Testis (tissue), 3 donors: ENCODE measurements around the gene PLCXD1. TPM values are rescaled to one million over a fixed set of nuclear protein-coding genes. Genes with fewer than 3 reads are reported as not detected.

Source experiments
- DNase-seq: peaks from one replicate; pipeline ENCODE4 v3.0.0-alpha.2; 2019
- H3K27ac ChIP-seq, 2 donors: fragments of 200-600 bp; sonication (generic); one replicate each; pipeline ENCODE4 v1.5.1; 2019
- H3K27me3 ChIP-seq: fragments of 200-600 bp; sonication (generic); one replicate; pipeline ENCODE4 v1.5.1; 2019
- H3K36me3 ChIP-seq: fragments of 200-600 bp; sonication (generic); one replicate; pipeline ENCODE4 v1.5.1; 2017; ENCODE audit warnings: low read depth; ENCODE audit errors: missing control alignments
- H3K4me1 ChIP-seq: fragments of 200-600 bp; sonication (generic); one replicate; pipeline ENCODE4 v1.5.1; 2019
- H3K4me3 ChIP-seq, 2 donors: fragments of 200-600 bp; sonication (generic); one replicate each; pipeline ENCODE4 v1.5.1; 2017 to 2019
- H3K9me3 ChIP-seq: fragments of 200-600 bp; sonication (generic); one replicate; pipeline ENCODE4 v1.5.1; 2017
- CTCF ChIP-seq, 3 experiments: fragments of 450-650 bp in 2 of 3; fragments of 200-600 bp in 1 of 3; sonication (generic) in 1 of 3; IDR thresholded peaks; one replicate each; pipeline ENCODE4 v1.5.1; 2016 to 2019; ENCODE audit warnings: antibody characterized with exemption in 3 of 3, mild to moderate bottlenecking in 2 of 3, moderate library complexity in 1 of 3
- POLR2A ChIP-seq: fragments of 450-650 bp; IDR thresholded peaks from one replicate; pipeline ENCODE4 v1.6.1; 2017; ENCODE audit warnings: antibody characterized with exemption, mild to moderate bottlenecking, moderate library complexity
- WGBS, 2 donors: methylation state at CpG; one replicate each; pipeline ENCODE4 v1.1.5; 2018; 5-methylcytosine and 5-hydroxymethylcytosine counted together
- intact Hi-C: fragments of 100-400 bp; cut with DNase I; formaldehyde crosslinking; loops from one replicate; pipeline ENCODE4 v1.15.1; 2023; ENCODE audit warnings: low total_unique reads
- polyA plus RNA-seq: library from polyadenylated mRNA; stranded (reverse); fragments of 350-450 nt; fragmentation: Illumina TruSeq; extraction: RNeasy Lipid Tissue Mini Kit (QIAGEN cat#74804); gene quantifications from one replicate; pipeline ENCODE4 v1.2.3, GENCODE V29; 2014; ENCODE audit warnings: low read depth, low replicate concordance; ENCODE audit not compliant: insufficient read depth
- total RNA-seq, 2 donors: library from RNA; depleted of rRNA; stranded (reverse); fragments of >200 nt; gene quantifications; one replicate each; pipeline ENCODE4 v1.2.3, GENCODE V29; 2016

The PLCXD1 gene
- total and polyA plus RNA-seq, 3 donors from 2014 or later, result 14.6 to 24.0 (median 15.7) TPM

GRCh38 chrX:267771-268261 is 13.4 kb upstream of the PLCXD1 start:
- Histone ChIP-seq H3K4me1 (no peaks in the 10 kb centered on the region), H3K27me3 (no peaks in the 10 kb centered on the region), H3K4me3 (peak overlapping the region in 1 of 2 donors; percentile 15), H3K9me3 (no peaks in the 10 kb centered on the region), H3K27ac (no peak overlapping the region), H3K36me3 (no peaks in the 10 kb centered on the region)
- intact Hi-C loops, result no loop called here
- DNase-seq, result peak; percentile 13
- TF ChIP-seq POLR2A (no peak), CTCF (IDR thresholded peaks at IDR 0.05) (no peak)
- 60 to 86% methylated on average over 2 to 30 of the region's 33 CpGs for WGBS, 2 donors

GRCh38 chrX:270848-271367 is 10.3 kb upstream of the PLCXD1 start:
- DNase-seq, result peak; percentile 9
- Histone ChIP-seq H3K27ac (no peak overlapping the region), H3K27me3 (no peaks in the 10 kb centered on the region), H3K36me3 (no peaks in the 10 kb centered on the region), H3K4me3 (no peak overlapping the region), H3K9me3 (no peaks in the 10 kb centered on the region), H3K4me1 (no peaks in the 10 kb centered on the region)
- WGBS, 2 donors, result 80 to 92% methylated on average over 3 to 17 of the region's 21 CpGs
- intact Hi-C loops, result no loop called here
- TF ChIP-seq POLR2A, result no peak
- no peak for TF ChIP-seq CTCF (IDR thresholded peaks at IDR 0.05)

DNA sequence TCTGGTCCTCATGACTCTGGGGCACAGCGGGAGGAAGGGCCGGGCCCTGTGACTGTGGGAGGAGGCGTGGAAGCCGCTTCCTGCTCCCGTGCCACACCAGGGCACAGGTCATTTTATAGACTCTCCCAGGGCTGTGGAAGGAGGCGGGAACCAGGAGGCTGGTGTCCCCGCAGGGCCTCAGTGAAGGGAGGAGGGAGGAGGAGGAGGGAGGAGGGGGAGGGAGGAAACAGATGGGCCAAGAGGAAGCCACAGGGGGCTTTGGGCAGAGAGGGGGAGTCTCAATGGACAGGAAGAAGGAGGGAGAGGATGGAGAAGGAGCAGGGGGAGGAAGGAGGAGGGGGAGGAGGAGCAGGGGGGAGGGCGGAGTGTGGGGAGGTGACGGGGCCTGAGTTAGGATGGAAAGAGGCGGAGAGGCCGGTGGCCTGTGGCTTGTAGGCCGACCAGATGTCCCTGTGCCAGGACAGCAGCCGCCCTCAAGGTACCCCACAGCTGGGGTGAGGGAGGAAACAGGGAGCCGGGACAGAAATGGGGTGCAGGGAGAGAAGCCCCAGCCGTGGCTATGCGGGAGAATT is 6.2 kb upstream of the PLCXD1 start:
- Histone ChIP-seq H3K9me3 (no peaks in the 10 kb centered on the region), H3K4me1 (peaks cover 3% of the 10 kb centered on the region), H3K36me3 (no peaks in the 10 kb centered on the region), H3K27me3 (no peaks in the 10 kb centered on the region), H3K4me3 (no peak overlapping the region), H3K27ac (no peak overlapping the region)
- DNase-seq, result no peak
- 73 to 79% methylated on average over 15 to 16 of the region's 16 CpGs for WGBS, 2 donors
- intact Hi-C loops, result no loop called here
- TF ChIP-seq CTCF (IDR thresholded peaks at IDR 0.05), result no peak
- TF ChIP-seq POLR2A, result no peak

GRCh38 chrX:275476-275966 is 5.7 kb upstream of the PLCXD1 start:
- Histone ChIP-seq H3K36me3 (no peaks in the 10 kb centered on the region), H3K4me1 (peaks cover 3% of the 10 kb centered on the region), H3K9me3 (no peaks in the 10 kb centered on the region), H3K27me3 (no peaks in the 10 kb centered on the region), H3K4me3 (no peak overlapping the region), H3K27ac (no peak overlapping the region)
- DNase-seq, result no peak
- WGBS, 2 donors, result 46 to 52% methylated on average over 22 to 23 of the region's 32 CpGs
- intact Hi-C loops, result no loop called here
- TF ChIP-seq POLR2A (no peak), CTCF (IDR thresholded peaks at IDR 0.05) (no peak)
